Epithelial cell of esophagus (primary cell): ENCODE data around the gene ATP1A4.

Source experiments
- DNase-seq: peaks from one replicate; pipeline ENCODE4 v3.0.0; 2010; ENCODE audit warnings: low read depth
- H3K4me3 ChIP-seq: 2 replicates; pipeline ENCODE4 v1.5.1; 2011; ENCODE audit warnings: mild to moderate bottlenecking, low read length, control low read depth
- TF ChIP-seq, protein P1 (sequence below): IDR thresholded peaks from 2 replicates; pipeline ENCODE4 v1.5.1; 2011; ENCODE audit warnings: low read depth, mild to moderate bottlenecking, low read length, control low read depth, inconsistent platforms; ENCODE audit not compliant: insufficient read depth; ENCODE audit errors: missing control alignments

The ATP1A4 gene

DNA sequence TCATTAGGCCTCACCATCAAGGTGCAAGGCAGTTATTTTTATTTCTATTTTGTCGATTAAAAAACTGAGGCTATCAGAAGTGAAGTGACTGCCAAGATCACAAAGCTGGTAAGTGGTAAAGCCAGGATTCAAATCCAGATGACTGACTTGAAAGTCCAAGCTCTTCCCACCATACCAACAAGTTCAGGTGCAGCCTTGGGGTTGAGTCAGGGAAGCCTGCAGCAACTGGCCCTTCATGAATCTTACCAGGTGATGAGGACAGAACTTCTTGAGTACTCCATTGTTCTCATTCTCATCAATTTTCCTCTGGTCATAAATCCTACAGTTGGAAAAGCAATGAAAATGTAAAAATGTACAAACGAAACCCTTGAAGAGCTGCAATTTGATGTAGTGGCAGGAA, 73.9 kb downstream of the ATP1A4 start:
- no peak overlapping the region for H3K4me3 ChIP-seq
- DNase-seq = peak; percentile 52
- TF ChIP-seq, protein P1, sequence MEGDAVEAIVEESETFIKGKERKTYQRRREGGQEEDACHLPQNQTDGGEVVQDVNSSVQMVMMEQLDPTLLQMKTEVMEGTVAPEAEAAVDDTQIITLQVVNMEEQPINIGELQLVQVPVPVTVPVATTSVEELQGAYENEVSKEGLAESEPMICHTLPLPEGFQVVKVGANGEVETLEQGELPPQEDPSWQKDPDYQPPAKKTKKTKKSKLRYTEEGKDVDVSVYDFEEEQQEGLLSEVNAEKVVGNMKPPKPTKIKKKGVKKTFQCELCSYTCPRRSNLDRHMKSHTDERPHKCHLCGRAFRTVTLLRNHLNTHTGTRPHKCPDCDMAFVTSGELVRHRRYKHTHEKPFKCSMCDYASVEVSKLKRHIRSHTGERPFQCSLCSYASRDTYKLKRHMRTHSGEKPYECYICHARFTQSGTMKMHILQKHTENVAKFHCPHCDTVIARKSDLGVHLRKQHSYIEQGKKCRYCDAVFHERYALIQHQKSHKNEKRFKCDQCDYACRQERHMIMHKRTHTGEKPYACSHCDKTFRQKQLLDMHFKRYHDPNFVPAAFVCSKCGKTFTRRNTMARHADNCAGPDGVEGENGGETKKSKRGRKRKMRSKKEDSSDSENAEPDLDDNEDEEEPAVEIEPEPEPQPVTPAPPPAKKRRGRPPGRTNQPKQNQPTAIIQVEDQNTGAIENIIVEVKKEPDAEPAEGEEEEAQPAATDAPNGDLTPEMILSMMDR = no peak

DNA sequence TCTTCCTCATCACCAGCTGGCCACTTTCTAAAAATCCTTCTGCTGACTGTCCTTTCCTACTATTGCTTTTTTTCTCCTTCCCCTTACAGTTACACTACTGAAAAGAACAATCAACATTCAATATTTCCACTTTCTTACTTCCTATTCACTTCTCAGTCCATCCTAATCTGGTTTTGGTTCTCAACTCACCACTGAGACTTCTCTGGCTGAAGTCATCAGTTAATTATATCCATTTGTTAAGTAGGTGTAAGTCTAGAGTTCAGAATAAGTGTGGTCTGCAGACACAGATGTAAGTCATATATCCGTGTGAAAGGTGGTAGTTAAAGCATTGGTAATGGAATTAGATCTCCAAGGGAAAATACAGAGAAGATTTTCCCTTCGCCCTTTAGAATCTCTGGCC, 75.2 kb downstream of the ATP1A4 start:
- H3K4me3 ChIP-seq = no peak overlapping the region
- TF ChIP-seq, protein P1 = no peak
- no peak for DNase-seq

DNA sequence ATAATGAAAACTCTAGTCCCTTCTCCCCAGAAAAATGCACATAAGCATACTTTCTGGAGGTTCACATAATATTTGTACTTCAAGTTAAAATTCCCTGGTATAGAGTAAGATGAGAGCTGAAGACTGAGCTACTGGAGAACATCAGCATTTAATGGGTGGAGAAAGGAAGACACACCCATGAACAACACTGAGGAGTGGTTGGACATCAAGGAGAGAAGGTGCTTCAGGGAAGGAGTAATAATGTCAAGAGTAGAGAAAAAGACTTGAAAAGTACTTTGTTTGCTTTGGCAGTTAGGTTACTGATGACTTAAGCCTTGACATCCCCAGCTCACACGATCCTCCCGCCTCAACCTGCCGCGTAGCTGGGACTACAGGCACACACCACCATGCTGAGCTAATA, 75.6 kb downstream of the ATP1A4 start:
- no peak for DNase-seq
- H3K4me3 ChIP-seq = no peak overlapping the region
- TF ChIP-seq, protein P1 = no peak

DNA sequence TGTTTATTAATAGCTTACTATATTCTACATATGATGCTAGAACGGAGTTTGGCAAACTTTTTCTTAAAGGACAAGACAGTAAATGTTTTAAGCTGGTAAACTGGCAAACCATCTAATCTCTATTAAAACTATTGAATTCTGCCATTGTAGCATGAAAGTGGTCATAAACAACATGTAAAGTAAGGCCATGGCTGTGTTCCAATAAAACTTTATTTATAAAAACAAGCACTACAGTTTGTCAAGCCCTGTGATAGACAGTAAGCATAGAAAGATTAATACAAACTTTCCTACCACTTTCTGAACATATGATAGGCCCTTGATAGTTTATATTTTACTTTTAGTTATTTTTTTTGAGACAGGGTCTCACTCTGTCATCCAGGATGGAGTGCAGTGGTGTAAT, 76.2 kb downstream of the ATP1A4 start:
- no peak for DNase-seq
- TF ChIP-seq, protein P1 = no peak
- H3K4me3 ChIP-seq = no peak overlapping the region

DNA sequence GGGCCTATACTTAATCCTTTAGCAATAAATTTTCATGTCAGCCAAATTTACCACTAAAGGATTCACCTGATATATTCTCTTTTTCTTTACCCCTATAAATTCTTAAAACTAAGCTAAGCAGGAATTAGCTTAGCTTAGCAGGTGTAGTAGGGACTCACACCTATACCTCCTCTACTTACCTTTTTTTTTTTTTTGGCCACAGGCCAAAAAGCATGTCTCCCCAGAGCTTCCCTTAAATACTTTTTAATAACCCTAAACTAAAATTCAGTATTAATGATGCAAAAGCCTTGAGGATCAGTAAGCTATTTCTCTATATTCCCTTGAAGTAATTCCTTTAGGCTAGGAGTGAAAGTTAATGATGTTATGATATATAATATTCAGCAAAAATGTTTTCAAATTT, 77.0 kb downstream of the ATP1A4 start:
- DNase-seq = no peak
- TF ChIP-seq, protein P1 = no peak

DNA sequence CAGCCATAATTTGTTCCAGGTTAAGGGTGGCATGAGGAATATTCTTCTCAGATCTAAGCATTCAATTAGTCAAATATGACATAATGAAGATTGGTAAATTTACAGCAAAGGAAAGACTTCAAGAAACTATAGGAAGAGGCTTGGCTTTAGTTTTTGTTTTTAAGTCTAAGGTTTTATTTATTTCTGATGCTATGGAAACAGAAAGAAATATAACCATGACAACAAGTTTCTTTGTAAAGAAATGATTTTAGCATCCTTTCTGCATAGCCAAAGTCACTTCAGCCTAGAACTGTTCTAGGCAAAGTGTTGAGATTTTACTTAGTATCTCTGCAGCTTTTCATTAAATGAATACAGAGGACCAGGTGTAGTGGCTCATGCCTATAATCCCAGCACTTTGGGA, 81.5 kb downstream of the ATP1A4 start:
- TF ChIP-seq, protein P1 = no peak
- no peak for DNase-seq

More for the DNA sequence above, 77.0 kb downstream of the ATP1A4 start:
- H3K4me3 ChIP-seq = no peak overlapping the region

More for the DNA sequence above, 81.5 kb downstream of the ATP1A4 start:
- no peak overlapping the region for H3K4me3 ChIP-seq
